ENCODE measurements around the gene ME3.

Gene ME3

GRCh38 chr11:86570451-86570850 lies 102.0 kb downstream of the ME3 start:
- TF ChIP-seq GATA3 (IDR thresholded peaks at IDR 0.05; ENCODE audit: low read depth, low read length) (no peak), GATA2 (IDR thresholded peaks at IDR 0.05; ENCODE audit: low read depth, low read length) (no peak)

DNA sequence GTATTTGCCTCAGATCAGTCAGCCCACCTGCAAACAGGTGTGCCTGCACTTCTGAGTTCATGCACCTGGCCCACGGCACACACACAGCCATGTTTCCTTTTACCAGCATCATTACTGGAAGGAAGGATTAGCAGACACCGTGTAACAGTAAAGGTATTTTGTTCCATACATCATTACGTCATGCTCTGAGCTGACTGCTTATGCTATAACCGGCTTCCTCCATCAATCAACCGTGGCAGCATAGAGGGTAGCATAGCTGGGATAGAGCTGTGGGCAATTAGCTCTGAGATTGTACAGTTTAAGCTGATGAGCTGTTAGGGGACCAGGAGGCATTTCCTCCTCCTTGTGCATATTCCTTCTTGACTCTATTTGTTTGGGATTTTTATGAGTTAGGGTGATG lies 102.4 kb downstream of the ME3 start:
- TF ChIP-seq GATA2 (IDR thresholded peaks at IDR 0.05; ENCODE audit: low read depth, low read length) (no peak), GATA3 (IDR thresholded peaks at IDR 0.05; ENCODE audit: low read depth, low read length) (no peak)

DNA sequence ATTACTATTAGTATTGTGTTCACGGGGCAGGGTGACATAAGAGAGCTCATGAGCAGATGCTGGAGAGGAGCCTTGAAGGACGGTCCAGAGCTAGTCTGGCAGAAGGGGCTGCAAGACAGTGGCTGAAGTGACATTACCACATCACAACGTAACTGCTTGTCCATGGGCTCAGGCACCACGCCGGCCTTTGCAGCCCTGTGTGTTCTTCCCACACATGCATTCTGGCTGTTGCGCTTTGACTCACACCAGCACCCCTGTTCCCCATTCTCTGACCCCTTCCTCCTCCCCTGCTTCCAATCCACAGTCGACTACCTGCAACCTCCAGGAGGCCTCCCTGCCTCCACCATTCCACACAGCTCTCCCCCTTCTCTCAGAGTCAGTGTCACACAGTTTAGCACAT lies 103.3 kb downstream of the ME3 start:
- TF ChIP-seq GATA2 (IDR thresholded peaks at IDR 0.05; ENCODE audit: low read depth, low read length) (no peak), GATA3 (IDR thresholded peaks at IDR 0.05; ENCODE audit: low read depth, low read length) (no peak)

- no peak for TF ChIP-seq GATA3 (IDR thresholded peaks at IDR 0.05; ENCODE audit: low read depth, low read length)
- no peak for TF ChIP-seq GATA2 (IDR thresholded peaks at IDR 0.05; ENCODE audit: low read depth, low read length)
Observed at GRCh38 chr11:86565801-86566312, 106.6 kb downstream of the ME3 start.

DNA sequence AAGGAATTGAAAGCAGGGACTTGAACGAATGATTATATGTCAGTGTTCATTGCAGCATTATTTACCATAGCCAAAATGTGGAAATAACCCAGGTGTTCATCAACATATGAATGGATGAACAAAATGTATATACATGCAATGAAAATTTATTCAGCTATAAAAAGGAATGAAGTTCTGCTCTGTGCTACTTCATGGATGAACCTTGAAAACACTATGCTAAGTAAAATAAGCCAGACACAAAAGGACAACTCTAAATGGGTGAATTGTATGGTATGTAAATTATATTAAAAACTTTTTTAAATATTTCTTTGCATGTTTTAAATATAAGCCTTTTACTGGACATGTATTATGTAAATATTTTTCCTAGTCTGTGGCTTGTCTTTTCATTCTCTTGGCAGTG lies 107.0 kb downstream of the ME3 start:
- TF ChIP-seq GATA3 (IDR thresholded peaks at IDR 0.05; ENCODE audit: low read depth, low read length), result no peak
- no peak for TF ChIP-seq GATA2 (IDR thresholded peaks at IDR 0.05; ENCODE audit: low read depth, low read length)

DNA sequence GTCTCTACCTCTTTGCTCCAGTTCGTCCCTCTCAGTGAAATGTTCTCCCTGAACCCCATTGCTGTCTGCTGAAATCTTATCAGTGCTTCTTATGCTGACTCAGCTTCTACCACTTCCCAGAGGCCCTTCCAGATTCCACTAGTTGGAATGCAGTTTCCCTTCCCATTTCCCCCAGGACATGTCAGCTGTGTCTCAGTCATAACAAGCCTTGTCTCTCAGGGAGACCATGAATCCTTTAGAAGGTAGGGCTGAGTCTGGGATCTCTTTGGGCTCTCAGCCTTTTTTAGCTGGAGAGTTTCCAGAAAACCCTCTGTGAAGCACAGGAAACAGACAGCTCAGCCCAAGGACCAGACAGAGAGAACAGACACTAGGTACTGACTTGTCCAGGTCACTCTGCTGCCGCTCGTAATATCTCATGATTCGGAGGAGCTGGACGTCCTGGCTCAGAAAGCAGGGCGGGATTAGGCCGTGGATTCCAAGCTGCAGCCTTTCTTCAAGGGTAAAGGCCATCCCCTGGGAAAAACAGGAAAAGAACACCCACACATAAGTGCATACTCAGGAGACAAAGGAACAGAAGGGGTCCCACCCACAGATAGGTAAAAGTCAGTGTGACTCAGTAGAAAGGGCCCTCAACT lies 113.0 kb downstream of the ME3 start:
- TF ChIP-seq GATA3 (IDR thresholded peaks at IDR 0.05; ENCODE audit: low read depth, low read length), result no peak
- TF ChIP-seq GATA2 (IDR thresholded peaks at IDR 0.05; ENCODE audit: low read depth, low read length), result no peak

DNA sequence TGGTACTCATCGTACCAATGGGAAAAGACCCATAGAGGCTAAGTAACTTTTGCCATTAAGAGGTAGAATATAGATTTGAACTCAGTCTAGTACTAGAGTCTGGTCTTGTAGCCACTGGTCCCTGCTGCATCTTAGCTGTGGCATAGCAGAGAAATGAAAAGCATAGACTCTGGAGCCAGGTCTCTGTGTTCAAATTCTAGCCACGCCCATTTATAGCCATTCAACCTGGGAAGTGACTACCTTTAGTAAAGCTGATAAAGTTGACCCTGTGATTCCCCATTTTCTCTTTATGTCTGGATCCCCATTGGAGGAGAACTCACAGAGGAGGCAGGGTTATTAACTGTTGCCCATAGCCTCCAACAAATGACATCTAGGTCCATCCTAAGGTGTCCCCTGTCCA lies 113.6 kb downstream of the ME3 start:
- no peak for TF ChIP-seq GATA3 (IDR thresholded peaks at IDR 0.05; ENCODE audit: low read depth, low read length)
- TF ChIP-seq GATA2 (IDR thresholded peaks at IDR 0.05; ENCODE audit: low read depth, low read length), result no peak

GRCh38 chr11:86558207-86558606 lies 114.2 kb downstream of the ME3 start:
- TF ChIP-seq GATA2 (IDR thresholded peaks at IDR 0.05; ENCODE audit: low read depth, low read length) (no peak), GATA3 (IDR thresholded peaks at IDR 0.05; ENCODE audit: low read depth, low read length) (no peak)

- TF ChIP-seq GATA2 (IDR thresholded peaks at IDR 0.05; ENCODE audit: low read depth, low read length) (no peak), GATA3 (IDR thresholded peaks at IDR 0.05; ENCODE audit: low read depth, low read length) (no peak)
Observed at GRCh38 chr11:86555866-86556265, 116.5 kb downstream of the ME3 start.

DNA sequence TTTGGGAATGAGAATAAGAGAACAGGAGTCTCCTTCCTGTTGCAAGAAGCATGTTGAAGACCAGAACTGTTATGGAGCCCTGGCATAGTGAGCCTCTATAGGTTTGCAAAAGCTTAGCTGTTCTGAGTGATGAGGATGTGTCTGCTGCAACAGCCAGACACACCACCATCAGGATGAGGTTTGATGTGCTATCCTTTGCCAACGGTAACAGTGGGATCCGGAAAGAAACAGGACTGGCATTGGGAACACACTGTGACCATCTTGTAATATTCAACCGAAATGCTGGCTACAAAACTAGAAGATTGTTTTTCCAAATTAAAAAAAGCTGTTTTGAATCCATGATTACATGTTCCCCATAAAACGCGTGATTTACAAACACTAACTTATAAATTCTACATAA lies 117.0 kb downstream of the ME3 start:
- no peak for TF ChIP-seq GATA3 (IDR thresholded peaks at IDR 0.05; ENCODE audit: low read depth, low read length)
- TF ChIP-seq GATA2 (IDR thresholded peaks at IDR 0.05; ENCODE audit: low read depth, low read length), result no peak

- TF ChIP-seq GATA3 (IDR thresholded peaks at IDR 0.05; ENCODE audit: low read depth, low read length), result no peak
- no peak for TF ChIP-seq GATA2 (IDR thresholded peaks at IDR 0.05; ENCODE audit: low read depth, low read length)
Observed at GRCh38 chr11:86553265-86553664, 119.2 kb downstream of the ME3 start.

GRCh38 chr11:86551288-86552092 lies 120.9 kb downstream of the ME3 start:
- TF ChIP-seq GATA3 (IDR thresholded peaks at IDR 0.05; ENCODE audit: low read depth, low read length) (no peak), GATA2 (IDR thresholded peaks at IDR 0.05; ENCODE audit: low read depth, low read length) (no peak)

- no peak for TF ChIP-seq GATA2 (IDR thresholded peaks at IDR 0.05; ENCODE audit: low read depth, low read length)
- TF ChIP-seq GATA3 (IDR thresholded peaks at IDR 0.05; ENCODE audit: low read depth, low read length), result no peak
Observed at GRCh38 chr11:86550757-86551156, 121.7 kb downstream of the ME3 start.

GRCh38 chr11:86548271-86548917 lies 124.0 kb downstream of the ME3 start:
- TF ChIP-seq GATA2 (IDR thresholded peaks at IDR 0.05; ENCODE audit: low read depth, low read length) (no peak), GATA3 (IDR thresholded peaks at IDR 0.05; ENCODE audit: low read depth, low read length) (no peak)

Data from SH-SY5Y (cell line).